ENCODE data around the gene KIAA1755.

- TF ChIP-seq CTCF (IDR thresholded peaks at IDR 0.05), result no peak
- TF ChIP-seq POLR2A (IDR thresholded peaks at IDR 0.05), result no peak
These were observed 32.1 kb downstream of the KIAA1755 start for GRCh38 chr20:38228436-38228835.
